GM18502 (cell line): ENCODE results near the gene ST7.
A peak's percentile ranks its signal among the peaks of the same experiment; 100 is the strongest.
"Not testable (repeated sequence)": the region's sequence is repeated elsewhere in the genome, so short reads cannot be mapped to it uniquely, and the experiment has no call there.

ENCODE experiments used
- ATAC-seq: cut with Tn5 transposase; IDR thresholded peaks from one replicate; pipeline ENCODE4 v1.9.1; 2021; ENCODE audit warnings: mild to moderate bottlenecking; ENCODE audit not compliant: unreplicated experiment, poor library complexity

Gene ST7

DNA sequence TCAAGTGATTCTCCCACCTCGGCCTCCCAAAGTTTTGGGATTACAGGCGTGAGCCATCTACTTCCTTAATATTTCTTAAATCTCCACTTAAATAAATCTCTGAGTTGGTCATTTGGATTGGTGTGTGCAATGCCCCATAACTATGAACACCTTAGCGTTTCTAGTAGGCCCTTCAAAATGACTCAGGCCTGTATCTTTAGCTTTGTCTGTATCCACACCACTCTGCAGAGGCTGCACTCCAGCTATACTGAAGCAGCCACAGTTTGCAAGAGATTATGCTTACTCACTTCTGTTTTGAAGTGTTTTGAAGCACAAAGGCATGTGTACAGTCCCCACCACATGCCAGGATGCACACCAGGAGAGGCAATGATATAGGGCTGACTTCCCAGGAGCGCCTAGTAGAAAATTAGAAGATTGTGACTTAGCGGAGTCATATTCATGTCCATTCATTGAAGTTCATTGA, 2.4 kb upstream of the ST7 start:
- ATAC-seq: no peak

DNA sequence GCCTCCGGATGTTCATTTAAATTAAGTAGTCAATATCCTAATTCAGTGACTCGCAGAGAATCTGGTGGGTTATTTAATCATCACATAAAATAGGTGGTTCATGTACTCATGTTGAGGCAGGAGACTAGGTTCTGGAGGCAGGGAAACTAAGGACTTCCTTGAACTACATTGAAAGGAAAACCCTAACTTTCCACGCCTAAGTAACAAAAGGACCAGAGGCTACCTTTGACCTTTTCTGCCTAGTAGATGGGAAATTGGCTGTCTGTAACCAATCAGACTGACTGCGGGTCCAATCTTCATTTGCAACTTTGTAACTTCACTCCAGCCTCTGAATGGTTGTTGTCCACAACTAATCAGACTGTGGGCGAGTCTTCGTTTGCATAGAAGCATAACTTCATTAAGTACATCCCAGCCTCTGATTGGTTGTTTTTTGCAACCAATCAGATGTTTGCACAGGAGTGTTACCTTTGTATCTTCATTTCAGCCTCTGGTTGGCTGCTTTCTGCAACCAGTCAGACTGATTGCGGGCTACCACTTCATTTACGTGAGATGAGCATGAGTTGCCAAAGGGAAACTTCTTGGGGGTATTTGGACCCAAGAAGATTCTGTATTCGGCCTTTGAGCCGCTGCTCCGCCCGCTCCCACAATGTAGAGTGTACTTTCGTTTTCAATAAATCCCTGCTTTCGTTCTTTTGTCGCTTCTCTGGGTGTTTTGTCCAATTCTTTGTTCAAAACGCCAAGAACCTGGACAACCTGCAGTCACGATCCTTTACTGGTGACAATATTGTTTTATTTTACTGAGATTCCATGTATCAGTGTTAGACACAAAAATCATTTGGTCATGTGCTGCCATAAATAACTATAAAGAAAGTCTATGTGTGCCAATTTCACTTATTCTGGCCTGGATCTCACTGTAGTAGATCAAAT, 1.7 kb upstream of the ST7 start:
- ATAC-seq: no peak

DNA sequence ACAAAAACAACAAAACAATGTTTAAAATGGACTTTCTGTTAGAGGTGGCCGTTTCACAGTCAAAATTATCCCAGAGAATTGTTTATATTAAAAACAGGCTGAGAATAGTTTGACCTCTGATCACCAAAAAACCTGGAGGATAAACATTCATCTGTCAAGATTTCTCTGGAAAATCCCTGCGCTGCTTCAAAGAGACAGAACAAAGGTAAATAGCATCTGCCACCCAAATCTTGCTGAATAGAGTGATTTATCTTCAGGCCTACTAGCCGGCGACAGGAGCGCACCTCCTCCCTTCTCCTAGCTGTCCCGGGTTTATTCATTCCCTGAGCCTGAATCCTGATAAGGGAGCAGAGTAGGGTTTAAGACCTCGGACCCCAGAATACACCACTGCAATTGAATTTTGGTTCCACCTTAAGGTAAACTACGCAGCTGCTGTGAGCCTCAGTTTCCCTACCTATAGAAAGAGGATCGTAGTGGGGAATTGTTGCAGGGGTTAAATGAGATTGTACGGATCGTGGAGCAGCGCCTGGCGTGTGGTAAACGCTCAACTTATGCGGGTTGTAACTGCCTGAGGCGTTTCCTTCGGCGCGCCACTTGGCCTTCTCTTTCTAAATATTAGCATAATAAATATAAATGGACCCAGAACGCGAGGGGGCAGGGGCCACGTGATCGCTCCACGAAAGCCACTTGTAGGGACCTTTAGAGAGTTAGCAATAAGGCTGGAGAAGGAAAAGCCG, 498 bp upstream of the ST7 start:
- ATAC-seq: peak; percentile 24

DNA sequence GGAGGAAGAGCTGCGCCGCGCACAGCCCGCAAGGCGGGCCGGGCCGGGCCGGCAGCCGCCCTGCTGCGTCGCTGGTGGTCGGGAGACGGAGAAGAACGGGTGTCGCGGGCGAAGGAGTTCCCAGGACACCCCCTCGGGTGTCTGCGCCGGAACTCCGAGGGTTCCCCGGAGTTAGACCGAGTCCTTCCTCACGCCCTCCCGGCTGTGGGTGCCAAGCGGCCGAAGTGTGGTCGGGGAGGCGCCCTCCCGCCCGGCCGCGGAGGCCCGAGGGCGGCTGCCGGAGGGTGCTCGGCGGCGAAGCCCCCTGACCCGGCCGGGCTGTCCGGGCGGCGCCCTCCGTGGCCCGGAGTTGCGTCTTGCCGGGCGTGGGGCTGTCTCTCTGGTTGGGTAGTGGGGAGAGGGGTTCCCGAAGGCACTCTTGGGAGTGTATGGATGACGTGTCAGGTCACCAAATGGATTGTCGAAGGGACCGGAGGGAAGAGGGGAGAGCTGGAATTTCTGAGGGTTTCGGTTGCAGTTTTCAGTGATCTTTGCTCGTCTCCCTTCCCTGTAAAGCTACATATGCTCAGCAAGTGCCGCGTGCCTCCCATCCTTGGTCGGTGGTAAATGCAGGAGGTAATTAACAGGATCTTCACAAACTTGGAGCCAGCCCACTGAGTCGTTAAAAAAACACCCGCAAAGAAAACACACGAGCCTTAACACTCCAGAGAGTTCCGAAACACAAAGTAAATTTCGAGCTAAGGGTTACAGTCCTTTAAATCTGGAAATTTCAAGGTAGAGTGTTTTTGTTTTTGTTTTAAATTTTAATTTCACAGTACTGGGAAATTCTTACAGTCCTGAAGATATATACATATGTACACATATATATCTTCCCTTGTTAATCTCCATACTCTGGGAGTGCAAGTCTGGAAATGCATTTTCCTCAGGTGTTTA, 871 bp downstream of the ST7 start:
- ATAC-seq: peak; percentile 24

DNA sequence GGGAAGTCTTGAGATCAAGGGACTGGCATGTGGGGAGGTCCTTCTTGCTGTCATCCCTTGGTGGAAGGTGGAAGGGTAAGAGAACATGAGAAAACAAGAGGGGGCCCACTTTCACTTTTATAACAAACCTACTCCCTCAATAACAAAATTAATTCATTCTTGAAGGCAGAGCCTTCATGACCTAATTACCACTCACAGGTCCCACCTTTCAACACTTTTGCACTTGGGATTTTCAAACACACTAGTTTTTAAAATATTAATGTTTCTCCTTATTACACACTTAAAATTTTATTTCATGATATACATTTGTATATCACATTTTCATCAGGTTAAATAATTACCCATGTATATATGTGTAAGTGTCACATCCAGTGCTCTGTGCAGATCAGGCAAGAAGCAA, 2.0 kb downstream of the ST7 start:
- ATAC-seq: no peak

DNA sequence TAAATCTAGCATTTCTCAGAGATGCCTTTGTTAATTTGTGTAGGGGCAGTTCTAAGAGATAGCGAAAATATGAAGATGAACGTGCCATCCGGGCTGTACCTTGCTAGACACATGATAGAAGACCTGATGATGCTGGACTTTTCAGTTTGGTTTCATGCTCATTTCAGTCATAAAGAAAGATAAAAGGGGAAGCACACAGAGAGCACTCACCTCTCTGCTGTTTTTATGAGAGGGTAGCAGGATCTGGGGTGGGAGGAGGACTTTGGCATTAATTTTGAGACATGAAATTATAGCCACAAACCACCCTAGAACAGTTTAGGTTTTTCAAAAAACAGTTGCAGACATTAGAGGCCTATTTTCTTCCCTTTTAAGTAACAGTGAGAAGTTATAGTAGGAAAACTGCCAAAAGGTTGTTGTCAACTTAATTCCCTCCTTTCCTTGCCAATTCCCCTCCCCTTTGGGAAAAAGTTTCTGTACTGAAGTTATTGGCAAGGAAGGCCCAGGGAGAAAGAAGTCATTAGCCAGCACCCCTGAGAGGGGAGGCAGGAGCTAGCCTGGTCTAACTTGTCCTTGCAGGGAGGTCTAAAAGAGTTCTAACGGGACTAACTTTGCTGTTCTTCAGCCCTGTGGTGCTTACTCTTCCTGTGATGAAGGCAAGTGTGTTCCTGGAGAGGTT, 2.6 kb downstream of the ST7 start:
- ATAC-seq: peak; percentile 77

DNA sequence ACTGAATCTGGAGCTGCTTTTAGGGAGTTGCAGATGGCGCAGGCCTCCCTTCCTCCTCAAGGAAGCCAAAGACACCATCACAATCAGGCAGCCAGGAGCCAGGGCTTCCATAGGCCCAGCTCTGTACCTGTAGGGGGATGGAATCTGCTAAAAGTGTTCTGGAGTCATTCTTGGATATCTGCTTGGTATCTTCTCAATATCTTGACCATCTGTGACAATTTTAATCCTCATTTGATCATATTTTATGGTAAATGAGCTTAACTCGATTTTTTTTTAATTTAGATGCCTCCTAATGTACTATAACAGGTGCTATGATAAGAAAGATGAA, 3.1 kb downstream of the ST7 start:
- ATAC-seq: no peak

DNA sequence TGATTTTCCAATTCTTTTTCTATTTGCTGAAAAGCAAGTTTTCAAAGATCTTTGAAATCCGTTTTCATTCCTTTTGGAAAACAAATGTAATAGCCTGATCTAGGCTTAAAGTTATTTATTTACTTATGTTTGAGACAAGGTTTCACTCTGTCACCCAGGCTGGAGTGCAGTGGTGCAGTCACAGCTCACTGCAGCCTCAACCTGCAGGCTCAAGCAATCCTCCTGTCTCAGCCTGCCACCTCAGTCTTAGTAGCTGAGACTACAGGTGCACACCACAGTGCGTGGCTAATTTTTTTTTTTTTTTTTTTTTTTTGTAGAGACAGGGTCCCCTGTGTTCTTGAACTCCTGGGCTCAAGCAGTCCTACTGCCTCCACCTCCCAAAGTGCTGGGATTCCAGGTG, 4.6 kb downstream of the ST7 start:
- peak; percentile 26 for ATAC-seq

DNA sequence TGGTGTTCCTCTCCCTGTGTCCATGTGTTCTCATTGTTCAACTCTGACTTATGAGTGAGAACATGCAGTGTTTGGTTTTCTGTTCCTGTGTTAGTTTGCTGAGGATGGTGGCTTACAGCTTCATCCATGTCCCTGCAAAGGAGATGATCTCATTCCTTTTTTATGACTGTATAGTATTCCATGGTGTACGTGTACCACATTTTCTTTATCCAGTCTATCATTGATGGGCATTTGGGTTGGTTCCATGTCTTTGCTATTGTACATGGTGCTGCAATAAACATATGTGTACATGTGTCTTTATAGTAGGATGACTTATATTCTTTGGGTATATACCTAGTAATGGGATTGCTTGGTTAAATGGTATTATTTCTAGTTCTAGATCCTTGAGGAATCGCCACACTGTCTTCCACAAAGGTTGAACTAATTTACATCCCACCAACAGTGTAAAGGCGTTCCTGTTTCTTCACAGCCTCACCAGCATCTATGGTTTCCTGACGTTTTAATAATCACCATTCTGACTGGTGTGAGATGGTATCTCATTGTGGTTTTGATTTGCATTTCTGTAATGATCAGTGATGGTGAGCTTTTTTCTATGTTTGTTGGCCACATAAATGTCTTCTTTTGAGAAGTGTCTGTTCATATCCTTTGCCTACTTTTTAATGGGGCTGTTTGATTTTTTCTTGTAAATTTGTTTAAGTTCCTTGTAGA, 8.8 kb downstream of the ST7 start:
- ATAC-seq: not testable (repeated sequence)

DNA sequence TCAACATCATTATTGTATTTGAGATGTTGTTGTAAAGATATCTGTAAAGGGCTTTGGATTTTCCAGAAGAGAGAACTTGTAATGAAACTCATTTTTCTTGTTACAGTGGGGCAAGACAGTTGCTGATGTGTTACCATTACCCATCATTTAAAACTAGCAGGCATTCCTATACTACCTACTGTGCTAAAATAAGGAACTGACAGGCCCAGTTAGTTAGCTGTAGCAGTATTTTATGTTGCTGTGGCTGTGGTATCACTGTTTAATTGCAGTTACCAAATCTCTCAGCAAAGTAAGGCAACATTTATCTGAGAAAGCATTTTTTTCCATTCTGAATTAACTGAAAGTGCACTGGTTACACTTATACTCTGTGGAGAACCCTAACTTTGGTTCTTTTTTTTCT, 9.9 kb downstream of the ST7 start:
- ATAC-seq: no peak

DNA sequence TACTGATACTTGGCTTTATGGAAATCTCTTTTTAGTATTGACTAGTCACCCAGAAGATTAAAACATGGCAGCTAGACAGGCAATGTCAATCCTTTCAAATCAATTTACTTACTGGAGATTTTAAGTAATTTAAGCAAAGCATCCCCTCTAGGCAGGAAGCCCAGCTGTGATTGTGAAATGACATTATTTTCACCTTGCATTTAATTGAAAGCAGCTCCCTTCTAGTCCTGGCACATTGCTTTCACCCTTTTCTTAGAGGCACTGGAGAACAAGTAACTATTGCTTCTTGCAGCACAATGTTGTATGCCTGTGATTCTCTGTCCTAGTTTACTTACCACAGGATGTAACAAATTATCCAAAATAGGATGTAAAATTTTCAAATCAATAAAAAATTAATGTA, 13.3 kb downstream of the ST7 start:
- no peak for ATAC-seq

DNA sequence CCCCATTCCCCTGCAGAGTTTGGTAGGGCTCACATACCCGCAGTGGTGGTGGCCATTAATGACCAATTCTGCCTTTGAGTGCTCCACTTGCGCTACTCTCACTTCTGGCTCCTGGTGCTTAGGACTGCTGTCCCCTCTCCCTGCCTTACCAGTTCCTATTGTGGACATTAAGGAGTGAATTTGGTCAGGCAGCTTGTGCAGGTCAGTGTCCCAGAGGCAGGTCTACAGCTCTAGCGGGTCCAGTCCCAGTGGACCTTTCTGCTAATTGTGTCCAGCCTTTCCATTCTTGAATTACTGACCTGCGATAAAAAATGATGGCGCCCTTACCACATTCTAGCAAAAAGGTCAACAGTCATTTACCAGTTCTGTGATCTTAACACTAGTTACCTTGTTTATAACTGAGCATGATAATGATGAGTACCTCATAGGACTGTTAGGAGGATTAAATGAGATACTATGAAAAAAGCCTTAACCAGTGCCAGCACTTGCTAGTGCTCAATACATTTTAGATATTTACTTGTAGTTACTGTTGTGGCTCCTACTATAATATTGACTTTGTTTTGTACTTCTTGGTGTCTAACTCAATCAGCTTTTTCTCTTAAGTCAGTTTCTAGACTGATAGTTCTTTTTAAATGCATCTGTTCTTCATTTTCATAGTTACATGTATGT, 14.1 kb downstream of the ST7 start:
- no peak for ATAC-seq

DNA sequence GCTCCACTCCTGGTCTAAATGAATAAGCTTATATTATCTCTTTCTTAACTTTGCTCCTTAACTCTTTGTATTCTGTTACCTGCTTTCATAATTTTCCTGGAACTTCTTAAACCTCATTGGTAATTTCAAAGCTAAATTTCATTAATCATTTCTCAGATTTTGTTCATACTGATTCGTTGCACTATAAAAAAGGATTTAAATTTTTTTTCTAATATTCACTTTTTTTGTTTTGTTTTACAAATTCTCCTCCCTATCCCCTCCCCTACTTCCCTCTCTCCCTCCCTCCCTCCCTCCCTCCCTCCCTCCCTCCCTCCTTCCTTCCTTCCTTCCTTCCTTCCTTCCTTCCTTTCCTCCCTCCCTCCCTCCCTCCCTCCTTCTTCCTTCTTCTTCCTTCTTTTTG, 14.7 kb downstream of the ST7 start:
- ATAC-seq: no peak

DNA sequence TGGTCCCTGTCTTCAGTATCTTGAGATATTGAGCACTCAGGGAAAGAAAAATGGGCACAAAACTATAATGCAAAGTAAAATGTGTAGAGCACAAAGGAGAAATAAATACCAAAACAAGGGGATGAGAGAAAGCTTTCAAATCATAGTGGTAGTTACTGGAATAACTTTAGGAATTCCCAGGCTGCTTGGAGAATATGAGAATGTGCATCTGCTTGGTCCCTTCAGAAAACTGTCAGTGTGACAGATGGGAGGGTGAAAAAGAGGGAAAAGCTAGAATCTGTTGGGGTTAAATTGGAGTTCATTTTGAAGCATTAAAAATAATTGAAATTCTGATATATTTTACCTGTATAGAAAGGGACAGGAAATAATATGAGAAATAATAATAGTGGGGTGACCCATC, 15.3 kb downstream of the ST7 start:
- ATAC-seq: no peak

DNA sequence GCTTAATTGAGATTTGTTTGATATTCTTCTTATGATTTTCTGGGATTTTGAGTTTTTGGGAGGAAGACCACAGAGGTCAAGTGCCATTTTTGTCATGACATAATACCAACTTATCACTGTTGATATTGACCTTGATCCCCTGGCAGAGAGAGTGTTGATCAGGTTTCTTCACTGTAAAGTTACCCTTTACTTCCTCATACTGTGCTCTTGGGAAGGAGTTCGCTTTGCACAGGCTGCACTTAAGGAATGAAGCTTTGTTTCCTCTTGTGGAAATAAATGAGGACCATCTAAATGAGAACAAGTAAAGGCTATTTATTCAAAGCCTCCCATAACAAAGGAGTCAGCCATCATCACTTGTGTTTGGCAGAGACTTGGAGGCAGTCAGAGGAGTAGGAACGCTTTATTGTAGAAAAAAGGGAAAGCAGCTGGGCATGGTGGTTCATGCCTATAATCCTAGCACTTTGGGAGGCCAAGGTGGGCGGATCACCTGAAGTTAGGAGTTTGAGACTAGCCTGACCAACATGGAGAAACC, 16.1 kb downstream of the ST7 start:
- no peak for ATAC-seq

DNA sequence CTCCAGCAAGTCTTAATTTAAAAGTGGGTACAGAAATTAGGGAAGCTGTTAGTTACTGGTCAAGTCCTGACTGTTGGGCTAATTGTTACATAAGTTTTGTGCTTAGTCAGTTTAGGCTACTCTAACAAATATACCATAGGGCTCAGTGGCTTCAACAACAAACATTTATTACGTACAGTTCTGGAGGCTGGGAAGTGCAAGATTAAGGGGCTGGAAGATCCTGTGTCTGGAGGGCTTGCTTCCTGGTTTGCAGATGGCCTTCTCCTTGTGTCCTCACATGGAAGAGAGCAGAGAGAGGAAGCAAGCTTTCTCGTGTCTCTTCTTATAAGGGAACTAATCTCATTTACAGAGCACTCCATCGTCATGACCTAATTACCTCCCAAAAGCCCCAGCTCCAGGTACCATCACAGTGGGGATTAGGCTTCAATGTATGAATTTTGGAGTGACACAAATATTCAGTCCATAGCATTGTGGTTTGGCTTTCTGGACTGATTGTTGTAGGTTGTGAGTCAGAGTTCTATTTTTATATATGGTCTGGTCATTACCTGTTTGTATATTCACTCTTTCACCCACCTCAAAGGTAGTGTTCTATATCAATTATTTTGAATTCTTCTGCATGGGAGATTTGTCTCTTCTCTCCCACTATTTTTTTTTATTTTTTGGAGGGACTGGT, 17.1 kb downstream of the ST7 start:
- ATAC-seq: peak; percentile 81

DNA sequence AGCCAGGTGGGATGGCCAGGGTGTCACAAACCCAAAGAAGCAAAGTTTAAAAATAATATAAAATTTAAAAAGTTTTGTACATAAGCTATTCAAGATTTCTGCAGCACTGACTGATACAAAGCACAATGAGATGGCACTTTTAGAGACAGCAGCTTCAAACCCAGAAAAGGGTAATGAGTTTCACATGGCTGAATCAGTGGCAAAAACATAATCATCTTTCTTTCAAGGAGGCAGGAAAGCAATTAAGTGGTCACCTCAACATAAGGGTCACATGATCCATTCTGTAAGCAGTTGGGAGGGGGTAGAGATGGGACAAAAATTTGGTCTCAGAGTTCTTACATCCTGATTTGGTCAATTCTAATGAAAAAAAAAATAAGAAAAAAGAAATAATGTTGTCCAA, 17.9 kb downstream of the ST7 start:
- ATAC-seq: not testable (repeated sequence)

DNA sequence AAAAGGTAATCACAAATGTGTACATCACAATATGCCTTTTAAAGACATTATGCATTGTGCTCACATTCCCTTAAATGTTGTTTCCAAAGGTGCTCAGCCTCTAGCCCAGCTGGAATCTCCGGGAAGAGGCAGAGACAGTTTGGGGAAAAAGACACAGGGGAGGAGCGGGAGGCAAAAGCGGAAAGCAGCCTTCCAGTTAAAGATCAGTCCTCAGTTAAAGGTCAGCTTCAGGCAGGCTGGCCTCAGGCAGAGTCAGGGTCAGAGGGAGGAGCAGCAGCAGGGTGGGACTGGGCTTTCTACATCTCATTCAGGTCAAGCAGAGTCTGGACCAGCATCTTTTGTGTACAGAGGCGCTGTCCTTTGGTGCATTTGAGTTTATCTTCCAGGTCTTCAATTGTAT, 18.6 kb downstream of the ST7 start:
- ATAC-seq: no peak
